HG03135 (cell line): ENCODE data around the gene ANO1.

Source experiments
- ATAC-seq: cut with Tn5 transposase; IDR thresholded peaks from one replicate; pipeline ENCODE4 v1.9.1; 2021; ENCODE audit warnings: mild to moderate bottlenecking, moderate library complexity; ENCODE audit not compliant: unreplicated experiment

ANO1 gene

DNA sequence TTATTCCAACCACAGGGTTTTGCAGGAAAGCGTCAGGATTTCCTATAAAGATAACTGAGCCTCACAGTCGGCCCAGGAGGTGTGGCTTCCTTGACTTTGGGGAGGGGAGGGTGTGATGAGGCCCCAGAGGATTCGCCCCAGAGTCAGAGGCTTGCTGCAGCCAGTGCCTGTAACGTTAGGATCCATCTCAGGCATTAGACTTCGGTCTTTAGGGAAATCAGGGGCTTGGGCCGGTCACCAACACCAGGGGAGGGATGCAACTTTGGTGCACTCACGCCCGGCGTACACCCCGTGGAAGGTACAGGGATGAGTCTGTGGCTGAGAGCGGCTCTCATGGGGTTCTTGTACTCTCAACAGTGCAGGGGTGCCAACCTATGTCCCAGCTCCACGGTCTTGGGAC, 5.7 kb upstream of the ANO1 start:
- no peak for ATAC-seq

DNA sequence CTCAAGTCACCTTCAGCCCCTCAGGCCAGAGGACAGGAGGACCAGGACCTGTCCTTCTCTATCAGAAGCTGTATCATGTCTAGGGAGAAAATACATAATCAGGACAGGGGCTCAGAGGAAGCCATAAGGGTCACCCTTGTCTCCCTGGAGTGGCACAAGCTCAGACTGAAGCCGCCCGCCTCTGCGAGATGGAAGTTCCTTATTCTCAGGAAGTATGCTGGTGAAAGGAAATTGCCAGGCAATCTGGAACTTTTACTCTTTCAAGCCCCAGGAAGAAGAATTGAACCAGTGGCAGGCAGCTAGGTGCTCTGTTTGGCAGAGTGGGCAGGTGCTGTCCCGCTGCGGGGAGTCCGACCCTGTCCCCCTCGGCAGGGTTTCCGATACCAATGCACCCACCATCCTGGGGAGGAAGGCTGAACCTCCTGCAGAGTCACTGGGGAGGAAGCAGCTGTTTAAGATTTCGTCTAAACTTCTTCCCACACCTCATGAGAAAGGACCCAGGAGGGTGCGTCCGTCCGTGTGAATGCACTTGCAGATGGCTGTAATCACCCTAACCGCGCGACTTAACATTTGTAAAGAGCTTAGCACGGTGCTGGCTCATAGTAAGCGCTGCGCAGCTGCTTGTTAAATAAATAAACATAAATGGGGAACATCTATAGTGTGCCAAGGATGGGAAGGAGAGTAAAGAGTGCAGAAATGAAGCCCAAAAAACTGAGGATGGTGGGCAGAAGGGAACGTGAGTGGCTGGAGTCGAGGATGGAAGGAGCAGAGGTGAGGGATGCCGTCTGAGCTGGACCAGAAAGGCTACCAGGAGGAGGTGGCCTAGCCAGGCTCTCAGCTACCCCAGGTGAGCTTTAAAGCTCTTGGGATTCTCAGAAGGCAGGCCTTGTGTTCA, 5.0 kb upstream of the ANO1 start:
- no peak for ATAC-seq

DNA sequence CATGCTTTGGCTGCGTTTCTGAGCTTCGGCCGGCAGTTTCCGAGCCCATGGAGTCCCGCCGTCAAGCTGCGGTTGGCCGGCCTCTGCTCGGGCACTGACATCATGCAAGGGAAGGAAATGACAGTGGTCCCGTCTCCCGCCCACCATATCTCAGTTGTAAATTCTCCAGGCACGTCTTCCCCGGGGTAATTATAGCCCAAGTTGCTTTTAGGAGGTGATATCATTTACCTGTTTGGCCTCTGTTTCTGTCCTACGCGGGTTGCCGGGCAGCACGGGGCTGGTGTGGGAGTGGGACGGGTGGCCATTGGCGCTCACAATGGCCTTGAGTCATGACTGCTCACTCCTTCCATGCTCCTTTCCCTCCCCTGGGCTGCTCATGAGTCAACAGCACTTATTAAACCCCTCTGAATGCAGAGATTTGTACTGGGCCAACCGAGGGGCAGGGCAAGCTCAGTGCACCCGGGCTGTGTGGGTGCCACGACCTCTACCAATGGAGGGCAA, 4.2 kb upstream of the ANO1 start:
- no peak for ATAC-seq

DNA sequence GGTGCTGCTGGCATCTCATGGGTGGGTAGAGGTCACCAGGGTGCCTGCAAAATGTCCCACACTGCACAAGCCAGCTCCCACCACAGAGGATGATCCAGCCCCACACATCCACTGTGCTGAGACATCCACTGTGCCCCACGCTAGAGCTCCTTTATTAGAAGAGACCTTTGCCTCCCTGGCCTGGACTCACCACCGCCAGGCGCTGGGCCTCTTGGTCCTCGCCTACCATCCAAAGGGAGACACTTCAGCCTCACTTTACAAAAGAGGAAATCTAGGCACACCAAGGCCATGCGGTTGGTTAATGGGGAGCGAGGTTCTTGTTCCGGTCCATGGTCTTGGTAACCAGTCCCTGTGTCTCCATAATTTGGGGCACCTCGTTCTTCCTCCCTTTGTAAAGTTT, 3.4 kb upstream of the ANO1 start:
- no peak for ATAC-seq

DNA sequence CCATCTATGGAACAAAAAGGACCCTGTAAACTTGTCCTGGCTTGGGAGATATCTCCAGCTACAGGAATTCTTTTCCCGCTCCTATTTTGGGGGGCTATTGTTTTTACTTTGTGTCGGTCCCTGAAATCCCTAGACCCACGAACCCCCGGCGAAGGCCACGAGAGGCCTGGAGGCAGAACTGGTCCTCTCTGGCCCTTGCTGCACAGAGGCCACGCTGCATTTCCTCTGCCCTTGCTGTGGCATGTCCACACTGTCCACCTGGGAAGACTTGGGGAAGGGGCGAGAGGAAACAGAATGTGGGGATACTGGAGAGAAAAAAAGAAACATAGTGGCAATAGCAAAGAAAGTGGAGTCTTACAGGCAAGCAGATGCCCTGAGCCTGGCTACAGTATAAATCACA, 2.3 kb upstream of the ANO1 start:
- ATAC-seq: no peak

DNA sequence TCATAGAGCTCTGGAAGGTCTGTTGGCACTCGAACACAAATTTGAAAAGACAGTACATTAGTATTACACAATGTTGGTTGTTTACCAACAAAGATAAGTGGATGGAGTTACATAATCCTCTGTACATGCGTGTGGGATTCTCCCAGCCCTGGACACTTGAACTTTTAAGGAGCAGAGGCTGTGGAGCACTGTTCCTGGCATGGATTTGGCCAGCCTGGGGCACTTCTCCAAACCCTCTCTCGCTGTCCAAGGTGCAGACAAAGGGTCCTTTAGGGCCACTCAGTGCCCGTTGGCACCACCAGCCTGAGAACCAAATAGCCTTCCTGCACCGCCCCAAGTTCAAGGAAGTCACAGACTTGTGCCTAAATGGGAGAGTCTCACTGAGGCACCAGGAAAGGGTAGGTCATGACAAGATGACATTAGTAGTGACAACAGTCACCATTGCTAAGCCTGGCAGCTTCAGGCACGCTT, 1.6 kb upstream of the ANO1 start:
- no peak for ATAC-seq

DNA sequence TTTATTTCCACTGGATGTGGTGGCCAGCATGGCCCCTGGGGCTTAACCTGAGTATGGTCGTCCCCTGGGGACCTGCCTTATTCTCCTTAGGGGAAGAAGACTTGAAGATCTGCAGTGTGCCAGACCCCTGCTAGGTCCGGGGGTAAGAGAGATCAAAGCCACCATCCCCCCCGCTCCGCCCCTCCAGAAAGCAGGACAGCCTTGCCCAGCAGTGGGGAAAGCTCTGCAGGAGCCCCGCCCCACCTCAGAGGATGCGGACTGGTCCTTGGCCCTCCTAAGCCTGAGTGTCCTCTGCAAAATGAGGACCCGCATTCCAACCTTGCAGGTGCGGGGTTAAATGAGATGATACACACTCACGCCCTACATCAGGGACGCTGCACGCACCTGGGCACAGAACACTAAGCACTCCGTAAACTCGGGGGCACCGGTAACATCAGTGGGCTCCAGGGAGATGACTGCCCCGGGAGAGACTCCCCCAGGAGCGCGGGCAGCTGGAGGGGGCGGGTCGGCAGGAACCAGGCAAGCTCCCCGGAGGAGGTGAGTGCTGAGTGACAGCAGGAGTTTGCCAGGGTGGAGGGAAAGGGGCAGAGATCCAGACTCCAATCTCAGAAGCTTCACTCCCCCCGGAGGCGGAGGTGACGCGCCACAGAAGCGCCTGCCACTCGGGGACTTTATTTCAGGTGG, 564 bp upstream of the ANO1 start:
- no peak for ATAC-seq

DNA sequence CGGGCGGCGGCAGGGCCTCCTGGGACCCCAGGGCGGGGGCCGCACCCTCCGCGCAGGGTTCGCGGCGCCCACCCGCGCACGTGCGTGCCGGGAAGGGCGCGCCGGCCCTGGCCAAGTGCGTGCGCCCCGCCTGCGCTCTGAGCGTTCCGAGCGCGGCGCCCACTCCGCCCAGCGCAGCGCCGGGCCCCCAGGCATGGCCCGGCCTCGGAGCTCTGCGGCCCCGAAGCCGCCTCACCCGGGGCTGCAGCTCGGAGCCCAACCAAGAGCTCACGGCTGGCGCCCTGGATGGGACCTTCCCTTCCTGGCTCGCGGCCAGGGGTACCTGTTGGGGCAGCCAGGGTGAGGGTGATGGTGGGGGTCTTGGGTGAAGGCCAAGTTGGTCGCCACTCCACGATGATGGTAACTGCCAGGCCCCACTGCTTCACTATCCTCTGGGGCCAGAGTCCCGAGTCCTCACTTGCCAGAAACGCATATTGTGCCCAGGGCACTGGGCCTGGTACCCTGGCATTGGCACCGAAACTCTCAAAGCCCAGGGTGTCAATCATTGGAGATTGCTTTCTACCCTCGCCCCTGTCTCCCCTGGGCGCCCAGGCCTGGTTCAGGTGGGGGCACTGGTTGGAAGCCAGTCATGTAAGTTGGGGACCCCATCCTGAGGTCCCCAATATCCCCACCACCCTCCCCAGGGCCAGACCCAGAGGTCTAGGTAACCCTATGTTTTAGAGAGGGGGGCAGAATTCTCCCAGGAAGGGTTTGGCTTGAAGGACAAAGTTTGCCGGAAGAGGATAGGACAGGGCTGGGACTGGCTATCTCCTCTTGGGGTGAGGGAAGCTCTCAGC, 882 bp downstream of the ANO1 start:
- no peak for ATAC-seq

DNA sequence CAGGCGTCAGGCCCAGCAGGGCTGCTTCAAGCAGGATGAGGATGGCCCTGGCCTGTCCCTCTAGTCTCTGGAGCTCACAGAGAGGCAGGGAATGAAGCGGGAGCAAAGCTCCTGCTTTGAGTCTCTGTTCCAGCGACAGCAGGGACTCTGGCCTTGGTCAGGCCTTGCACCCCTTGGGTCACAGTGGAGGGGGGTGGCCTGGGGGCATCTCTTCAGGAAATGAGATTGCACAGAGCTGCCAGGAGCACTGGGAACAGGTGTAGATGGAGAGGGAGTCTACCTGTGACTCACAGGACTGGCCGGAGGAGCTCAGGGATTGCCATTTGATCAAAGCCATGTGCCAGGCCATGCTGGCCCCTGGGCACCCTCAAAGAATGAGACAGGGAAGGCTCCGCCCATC, 1.6 kb downstream of the ANO1 start:
- no peak for ATAC-seq

DNA sequence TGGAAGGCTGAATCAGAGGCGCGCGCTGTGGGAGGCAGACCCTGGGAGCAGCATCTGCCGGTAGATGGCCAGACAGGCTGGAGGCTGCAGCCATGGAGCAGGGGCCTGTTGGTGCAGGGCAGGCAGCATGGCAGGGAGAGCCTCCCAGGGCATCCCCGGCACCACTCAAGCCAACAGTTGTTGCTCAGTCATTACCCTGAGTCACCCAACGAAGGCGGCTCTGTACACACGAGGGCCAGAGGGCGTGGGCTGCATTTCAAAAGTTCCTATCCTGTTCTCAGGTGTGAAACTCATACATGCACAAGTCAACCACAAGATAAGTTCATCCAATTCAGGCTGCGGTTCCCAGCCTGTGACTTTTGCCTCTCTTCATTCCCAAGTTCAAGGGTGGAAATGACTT, 2.6 kb downstream of the ANO1 start:
- no peak for ATAC-seq

DNA sequence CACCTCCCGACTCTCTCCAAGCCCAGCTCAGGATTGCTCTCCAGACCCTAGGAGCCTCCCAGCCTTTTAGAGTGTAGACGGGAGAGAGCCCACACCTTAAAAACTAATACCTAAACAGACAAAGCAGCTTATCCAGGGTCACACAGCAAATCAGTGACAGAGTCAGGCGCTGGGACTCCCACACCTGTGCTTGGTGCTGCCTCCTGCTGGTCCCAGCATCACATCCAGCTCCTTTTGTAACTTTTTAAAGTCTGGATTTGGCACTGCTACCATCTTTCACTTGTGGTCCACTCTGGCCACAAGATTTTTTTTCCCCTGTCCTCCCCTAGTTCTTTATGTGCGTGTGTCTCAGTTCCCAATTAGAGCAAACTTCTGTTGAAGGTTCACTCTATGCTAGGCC, 4.7 kb downstream of the ANO1 start:
- ATAC-seq: no peak

DNA sequence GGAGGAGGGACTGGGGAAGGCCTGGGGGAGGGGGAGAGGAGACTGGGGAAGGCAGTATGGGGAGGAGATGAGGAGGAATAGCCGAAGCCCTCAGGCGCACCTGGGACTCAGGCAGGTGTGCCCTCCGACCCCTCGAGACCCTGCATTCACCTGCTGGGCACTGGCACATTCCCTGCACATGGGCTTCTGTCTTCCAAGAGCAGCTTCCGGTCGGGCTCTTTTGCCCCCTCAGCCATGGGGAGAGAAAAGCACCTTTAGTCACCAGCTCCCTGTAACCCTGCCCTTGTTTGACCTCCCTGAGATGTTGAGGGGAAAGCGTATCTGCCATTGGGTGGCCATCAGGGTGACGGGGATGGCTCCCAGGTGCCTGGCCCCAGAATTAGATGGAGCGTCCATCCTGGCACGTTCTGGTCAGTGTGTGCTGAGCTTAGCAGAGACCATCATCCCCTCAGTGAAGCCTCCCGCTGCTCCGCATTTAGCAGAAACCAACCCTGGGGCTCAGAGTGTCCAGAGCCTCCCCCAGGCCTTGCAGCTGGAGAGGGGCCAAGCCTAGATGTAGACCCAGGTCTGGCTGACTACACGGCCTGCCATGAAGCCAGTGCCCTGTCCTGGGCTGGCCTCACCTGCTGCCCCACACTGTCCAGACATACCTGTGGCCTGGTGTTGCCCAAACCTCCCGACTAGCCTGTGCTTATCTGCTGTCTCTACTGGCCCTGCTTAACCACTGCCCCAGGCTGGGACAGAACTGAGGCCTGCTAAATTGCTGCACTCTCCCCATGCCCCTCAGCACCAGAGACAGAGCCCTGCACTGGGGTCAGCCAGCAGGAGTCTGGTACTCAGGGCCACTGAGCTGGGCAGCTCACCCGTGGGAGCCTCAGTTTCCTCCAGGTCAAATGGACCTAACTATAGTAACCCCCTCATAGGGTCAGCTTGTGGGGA, 6.2 kb downstream of the ANO1 start:
- ATAC-seq: no peak

DNA sequence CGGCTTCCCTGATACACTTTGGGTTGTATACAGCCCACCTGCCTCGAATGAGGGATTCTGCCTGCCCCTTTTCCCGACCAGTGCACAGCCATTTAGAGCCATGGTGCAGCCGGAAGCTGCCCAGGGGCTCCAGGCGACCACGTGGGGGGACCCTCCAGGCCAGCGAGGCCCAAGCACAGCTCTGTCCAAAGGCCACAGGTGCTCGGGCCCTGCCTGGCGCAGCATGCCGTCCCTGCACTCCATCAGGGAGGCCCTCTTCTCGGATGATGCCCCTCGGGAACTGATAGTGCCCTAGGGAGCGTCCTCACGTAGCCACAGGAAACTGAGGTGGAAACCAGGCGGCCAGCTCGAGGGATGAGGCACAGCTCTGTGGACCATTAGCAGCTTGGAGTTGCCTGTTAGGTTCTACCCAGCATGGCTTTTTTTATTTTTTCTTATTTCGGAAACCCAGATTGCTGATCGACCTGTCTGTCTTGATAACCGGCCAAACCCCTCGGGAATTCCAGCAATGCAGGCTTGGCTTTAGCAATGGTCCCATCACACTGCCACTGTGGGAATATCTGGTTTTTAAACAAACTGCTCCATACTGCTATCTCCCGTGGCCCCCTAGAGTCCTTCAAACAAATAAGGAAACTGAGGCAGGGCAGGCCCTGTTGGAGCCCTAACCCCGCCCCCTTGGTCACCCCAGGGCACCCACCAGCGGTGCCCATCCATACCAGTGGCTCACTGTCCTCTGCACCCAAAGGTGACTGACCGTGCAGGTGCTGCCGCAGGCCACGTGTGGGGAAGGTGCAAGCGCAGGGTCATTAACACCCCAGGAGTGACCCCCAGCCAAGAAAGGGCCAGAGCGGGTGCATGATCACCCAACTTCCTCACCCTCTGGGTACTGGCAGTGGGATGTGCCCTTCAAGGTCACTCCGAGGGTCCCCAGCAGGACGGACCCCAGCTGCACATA, 8.0 kb downstream of the ANO1 start:
- no peak for ATAC-seq

DNA sequence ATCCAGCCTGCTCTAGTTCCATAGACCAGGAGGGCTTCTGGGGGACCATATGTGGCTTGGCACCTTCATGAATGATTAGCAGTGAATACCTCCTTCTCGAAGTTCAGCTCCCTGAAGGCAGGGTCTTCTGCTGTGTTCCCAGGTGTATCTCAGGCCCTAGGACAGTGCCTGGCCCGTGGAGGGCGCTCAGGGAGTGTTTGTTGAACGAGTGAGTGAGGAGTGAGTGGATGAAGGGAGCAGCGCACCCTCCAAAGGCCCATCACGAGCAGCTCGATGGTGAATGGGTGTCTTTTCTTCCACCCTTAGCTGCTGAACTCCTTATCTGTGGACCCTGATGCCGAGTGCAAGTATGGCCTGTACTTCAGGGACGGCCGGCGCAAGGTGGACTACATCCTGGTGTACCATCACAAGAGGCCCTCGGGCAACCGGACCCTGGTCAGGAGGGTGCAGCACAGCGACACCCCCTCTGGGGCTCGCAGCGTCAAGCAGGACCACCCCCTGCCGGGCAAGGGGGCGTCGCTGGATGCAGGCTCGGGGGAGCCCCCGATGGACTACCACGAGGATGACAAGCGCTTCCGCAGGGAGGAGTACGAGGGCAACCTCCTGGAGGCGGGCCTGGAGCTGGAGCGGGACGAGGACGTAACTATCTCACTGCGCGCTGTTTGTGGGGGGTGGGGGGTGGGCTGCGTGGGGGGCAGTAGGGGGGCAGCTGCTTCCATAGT, 9.5 kb downstream of the ANO1 start:
- ATAC-seq: no peak

DNA sequence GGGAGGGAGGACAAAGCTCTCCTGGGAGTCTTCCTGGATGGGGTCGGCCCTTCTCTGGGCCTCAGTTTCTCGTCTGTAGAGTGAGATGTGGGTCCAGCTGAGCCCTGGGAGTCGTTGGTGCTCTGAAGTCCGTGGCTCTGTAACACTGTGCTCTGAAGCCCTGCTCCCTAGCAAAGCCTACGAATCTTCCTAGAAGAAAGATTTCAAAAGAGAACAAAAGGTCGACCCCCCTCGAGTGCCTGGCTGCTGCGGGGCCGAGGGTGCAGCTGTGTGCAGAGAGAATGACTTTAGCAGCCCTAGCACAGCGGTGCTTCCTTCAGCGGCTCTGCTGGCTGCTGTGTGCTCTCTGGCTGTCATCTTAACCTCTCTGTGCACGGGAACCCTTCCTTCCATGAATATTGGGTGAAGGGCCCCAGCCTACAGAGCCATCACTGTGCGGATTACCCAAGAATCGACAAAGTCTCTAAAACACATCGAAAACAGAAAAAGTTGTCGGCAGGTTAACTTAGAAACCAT, 10.7 kb downstream of the ANO1 start:
- no peak for ATAC-seq

DNA sequence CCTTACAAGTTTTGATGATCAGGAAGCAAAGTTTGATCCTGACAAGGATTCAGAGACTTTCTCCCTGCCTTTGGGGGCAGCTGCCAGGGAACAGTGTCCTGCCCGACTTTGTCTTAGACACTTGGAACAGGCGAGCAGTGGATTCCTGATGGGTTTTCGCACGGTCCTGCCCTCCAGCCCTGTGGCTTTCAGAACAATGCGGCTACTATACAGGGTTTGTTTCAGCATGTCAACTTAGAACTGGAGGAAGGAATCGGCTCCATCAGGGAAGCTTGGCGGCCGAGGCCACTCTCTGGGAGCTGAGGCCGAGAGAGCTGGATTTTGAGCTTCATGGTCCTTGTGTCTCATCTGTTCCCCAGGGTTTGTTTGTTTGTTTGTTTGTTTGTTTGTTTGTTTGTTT, 11.5 kb downstream of the ANO1 start:
- no peak for ATAC-seq

DNA sequence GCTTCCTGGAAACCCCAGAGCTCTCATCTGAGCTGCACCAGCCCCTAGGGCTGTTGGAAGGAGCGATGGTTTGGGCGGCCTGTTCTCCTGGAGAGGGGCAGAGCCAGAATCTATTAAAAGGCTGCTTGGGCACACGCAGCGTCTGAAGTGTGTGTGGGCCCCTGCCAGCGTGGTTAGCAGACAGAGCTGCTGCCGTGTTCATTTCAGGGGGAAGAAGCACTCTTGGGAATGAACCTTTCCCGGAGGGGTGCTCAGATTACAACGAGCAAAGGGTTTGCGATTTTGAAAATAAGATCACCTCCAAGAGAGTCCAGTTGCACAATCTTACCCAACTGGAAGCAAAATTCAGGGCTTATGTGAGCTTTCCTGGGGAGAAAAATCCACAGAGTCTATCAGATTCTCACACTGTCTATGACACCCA, 12.9 kb downstream of the ANO1 start:
- ATAC-seq: no peak

DNA sequence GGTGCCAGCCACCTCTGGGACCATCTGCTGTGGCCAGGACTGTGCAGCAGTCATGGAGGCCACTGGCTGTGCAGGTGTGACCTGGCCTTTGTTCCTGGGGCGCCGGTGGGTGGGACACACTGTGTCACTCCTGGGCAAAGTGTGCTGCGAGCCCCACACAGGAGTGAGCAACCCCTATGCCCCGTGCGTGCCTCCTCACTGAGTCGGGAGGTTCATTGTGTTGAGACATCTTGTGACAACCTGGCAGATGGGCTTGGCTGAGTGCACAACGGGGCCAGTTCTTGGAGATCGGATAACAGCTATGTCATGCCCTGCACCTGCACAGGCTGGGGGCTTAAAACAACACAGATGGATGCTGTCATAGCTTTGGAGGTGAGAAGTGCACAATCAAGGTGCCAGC, 13.5 kb downstream of the ANO1 start:
- ATAC-seq: no peak
